GM18858 (cell line): Measurements from ENCODE around the gene AMBP.
"Not testable (repeated sequence)": the region's sequence is repeated elsewhere in the genome, so short reads cannot be mapped to it uniquely, and the experiment has no call there.

Experiments
- ATAC-seq: cut with Tn5 transposase; IDR thresholded peaks from one replicate; pipeline ENCODE4 v1.9.1; 2021; ENCODE audit not compliant: unreplicated experiment

The AMBP gene

DNA sequence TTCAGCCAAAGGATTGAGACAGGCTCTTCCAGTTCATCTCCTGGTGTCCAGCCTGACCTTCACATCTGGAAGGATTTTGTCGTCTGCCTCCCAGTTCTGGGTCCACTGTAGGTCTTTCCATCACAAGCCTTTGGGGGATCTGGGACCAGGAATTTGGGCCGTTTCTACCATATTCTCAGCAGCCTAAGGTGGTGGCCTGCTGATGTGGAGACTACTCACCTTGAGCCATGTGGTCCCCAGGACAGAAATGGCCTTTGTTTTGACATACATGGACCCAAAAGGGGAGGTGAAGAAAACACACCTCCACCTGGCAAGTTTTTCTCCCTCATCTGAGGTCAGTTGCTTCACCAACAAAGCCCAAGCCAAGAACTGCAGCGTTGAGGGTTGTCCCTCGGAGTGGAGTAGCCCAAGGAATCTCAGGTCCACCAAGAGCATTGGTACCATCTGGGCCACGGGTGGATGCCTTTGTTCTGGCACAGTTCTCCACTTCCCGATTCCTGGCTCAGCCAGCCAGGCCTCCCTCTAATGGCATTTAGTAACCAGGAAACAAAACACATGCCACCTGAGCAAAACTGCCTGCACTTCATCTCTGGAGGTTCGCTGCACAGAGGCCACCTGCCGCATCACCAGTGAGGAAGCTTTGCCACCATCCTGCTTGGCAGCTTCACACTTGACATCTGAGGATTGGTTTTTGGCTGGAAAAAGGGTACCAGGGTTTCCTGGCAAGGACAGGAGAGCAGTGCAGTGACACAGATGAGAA, 24.7 kb downstream of the AMBP start:
- ATAC-seq, result no peak

DNA sequence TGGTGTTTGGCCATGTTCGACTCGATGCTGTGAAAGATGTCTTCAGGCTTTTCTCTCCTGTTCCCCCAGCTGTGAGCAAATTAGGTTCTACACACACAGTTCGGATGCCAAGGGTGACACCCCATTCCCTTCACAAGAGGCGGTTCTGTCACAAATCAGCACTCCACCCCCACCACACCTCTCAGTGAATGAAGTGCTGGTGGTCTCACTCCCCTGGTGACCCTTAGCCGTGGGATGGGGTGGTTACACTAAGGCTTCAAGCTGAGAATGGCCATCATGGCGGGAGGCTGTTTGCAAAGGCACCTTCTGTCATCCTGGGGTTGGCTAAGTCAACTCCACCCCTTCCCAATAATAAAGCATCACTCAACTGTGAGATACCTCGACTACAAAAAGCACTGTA, 26.4 kb downstream of the AMBP start:
- ATAC-seq, result no peak

DNA sequence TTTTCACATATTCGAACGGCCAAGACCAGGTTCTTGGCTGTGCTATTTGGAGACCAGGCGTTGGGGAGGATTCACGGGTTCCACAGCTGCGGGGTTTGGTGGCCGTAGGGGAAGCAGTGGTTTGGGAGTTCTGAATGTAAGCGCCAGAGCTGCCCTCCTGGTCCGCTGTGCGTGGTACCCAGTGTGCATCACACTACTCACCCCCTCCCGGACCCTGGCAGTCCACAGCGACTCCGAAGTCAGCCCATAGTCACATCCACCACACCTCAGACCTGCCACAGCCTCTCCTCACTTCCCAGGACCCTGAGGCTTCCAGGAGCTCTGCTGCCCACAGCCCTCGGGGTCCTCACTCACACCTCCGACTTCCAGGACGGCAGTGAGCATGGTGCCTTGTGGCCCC, 26.8 kb downstream of the AMBP start:
- no peak for ATAC-seq

DNA sequence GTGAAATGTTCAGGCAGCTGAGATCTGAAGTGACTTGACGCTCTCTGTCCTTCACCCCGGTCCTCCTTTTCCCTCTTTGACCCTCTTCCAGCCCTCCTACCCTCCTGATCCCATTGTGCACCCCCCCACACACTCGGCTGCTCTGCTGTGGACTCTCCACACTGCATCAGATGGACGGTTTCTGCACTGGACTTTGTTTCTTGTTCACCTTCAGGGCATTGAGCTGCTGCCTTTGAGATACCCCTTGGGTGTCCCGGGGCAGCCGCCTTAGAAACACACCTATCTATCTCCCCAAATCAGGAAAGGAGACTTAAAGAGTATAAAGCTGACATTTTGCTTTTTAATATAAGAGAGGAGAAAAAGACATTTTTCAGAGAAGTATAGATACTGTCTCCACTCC, 27.5 kb downstream of the AMBP start:
- ATAC-seq, result no peak

DNA sequence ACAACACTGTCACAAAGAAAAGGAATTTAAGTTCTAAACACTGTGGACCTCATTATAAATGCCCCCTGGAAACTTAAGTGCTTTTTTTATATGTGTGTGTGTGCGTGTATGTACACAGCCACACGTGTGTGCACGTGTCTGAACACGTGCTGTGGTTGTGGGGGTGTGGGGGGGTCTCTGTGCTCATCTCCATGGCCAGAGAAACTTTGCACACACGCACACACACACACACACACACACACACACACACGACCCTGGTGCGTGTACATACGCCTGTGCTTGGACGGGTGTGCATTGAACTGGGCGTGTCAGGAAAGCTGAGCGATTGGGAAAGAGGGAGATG, 27.9 kb downstream of the AMBP start:
- no peak for ATAC-seq

DNA sequence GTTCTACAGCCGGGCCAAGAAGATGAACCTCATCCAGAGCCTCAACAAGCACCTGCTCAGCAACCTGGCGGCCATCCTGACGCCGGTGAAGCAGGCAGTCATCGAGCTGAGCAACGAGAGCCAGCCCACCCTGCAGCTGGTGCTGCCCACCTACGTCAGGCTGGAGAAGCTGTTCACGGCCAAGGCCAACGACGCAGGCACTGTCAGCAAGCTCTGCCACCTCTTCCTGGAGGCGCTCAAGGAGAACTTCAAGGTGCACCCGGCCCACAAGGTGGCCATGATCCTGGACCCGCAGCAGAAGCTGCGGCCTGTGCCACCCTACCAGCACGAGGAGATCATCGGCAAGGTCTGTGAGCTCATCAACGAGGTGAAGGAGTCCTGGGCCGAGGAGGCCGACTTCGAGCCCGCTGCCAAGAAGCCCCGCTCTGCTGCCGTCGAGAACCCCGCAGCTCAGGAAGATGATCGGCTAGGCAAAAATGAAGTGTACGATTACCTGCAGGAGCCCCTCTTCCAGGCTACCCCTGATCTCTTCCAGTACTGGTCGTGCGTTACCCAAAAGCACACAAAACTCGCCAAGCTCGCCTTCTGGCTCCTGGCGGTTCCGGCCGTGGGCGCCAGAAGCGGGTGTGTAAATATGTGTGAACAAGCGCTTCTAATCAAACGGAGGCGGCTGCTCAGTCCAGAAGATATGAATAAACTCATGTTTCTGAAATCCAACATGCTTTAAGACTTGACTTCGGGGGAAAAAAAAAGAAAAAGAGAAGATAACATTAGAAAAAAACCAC, 28.5 kb downstream of the AMBP start:
- ATAC-seq, result no peak

DNA sequence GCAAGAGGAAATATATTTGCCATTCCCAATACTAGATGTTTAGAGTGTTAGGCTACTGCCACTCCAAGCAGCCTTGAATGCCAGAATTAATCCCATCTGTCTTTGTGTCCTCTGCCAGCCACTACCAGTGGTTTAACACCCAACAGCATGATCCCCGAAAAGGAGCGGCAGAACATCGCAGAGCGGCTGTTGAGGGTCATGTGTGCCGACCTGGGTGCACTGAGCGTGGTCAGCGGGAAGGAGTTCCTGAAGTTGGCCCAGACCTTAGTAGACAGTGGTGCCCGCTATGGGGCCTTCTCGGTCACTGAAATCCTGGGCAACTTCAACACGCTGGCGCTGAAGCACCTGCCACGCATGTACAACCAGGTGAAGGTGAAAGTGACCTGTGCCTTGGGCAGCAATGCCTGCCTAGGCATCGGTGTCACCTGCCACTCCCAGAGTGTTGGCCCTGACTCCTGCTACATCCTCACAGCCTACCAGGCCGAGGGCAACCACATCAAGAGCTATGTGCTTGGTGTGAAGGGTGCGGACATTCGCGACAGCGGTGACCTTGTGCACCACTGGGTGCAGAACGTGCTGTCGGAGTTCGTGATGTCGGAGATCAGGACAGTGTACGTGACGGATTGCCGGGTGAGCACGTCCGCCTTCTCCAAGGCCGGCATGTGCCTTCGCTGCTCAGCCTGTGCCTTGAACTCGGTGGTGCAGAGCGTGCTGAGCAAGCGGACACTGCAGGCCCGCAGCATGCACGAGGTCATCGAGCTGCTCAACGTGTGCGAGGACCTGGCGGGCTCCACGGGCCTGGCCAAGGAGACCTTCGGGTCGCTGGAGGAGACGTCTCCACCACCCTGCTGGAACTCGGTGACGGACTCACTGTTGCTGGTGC, 29.3 kb downstream of the AMBP start:
- no peak for ATAC-seq

DNA sequence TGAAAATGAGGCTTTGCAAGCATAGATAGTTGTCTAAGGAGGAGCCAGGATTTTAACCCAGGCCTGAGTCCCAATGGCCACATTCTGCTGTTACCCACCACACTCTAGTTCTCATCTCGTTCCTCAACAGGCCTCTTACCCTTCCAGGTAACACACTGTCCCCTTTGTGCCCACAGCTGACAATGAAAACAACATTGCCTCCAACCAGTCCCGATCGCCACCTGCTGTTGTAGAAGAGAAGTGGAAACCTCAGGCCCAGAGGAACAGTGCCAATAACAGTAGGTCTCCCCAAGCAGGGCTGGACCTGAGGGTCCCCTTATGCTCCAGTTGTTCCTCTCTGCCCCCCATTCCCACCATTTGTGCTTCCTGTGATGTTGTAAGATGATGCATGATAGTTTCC, 30.4 kb downstream of the AMBP start:
- ATAC-seq, result no peak

DNA sequence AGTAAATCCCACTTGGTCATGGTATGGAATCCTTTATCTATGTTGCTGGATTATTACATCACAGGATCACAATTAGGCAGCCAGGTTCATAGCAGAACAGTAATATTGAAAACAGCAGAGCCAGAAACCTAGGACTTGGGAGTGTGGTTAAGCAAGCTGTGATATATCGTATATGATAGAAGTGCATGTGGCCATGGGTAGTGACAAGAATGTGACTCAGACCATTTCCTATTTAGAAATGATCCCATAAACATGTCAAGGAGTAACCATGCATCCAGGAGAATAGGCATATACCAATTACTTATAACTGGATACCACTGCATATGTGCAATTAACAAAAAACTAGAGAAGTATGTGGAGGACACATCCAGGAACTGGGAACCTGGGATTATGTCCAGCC, 31.2 kb downstream of the AMBP start:
- ATAC-seq, result no peak

DNA sequence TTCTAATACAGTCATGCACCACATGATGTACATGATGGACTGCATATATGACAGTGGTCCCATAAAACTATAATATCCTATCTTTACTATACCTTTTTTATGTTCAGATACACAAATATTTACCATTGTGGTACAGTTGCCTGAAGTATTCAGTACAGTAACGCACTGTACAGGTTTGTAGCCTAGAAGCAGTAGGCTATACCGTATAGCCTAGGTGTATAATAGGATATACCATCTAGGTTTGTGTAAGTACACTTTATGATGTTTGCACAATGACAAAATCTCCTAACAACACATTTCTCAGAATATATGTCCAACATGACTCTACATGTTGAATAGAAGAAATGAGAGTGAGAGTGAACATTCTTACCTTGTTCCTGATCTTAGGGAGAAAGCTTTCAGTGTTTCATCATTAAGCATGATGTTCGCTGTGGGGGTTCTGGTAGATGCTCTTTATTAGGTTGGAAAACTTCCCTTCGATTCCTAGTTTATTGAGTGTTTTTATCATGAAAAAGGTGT, 31.8 kb downstream of the AMBP start:
- no peak for ATAC-seq

DNA sequence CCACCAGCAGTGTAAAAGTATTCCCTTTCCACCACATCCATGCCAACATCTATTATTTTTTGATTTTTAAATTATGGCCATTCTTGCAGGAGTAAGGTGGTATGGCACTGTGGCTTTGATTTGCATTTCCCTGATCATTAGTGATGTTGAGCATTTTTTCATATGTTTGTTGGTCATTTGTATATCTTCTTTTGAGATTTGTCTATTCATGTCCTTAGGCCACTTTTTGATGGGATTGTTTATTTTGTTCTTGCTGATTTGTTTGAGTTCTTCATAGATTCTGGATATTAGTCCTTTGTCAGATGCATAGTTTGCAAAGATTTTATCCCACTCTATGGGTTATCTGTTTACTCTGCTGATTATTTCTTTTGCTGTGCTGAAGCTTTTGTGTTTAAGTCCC, 34.4 kb downstream of the AMBP start:
- ATAC-seq, result not testable (repeated sequence)

DNA sequence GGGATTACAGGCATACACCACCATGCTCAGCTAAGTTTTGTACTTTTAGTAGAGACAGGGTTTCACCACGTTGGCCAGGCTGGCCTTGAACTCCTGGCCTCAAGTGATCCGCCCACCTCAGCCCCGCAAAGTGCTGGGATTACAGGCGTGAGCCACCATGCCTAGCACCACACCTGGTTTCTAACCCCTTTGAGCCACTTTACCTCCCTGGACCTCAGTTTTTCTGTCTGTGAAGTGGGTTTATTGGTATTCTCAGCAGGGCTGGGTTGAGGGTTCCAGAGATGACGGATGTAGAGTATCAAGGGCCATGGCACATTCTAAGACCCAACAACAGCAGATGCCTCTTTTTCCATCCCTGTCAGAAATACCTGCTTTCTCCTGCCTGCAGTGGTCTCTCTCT, 38.6 kb downstream of the AMBP start:
- ATAC-seq, result no peak

DNA sequence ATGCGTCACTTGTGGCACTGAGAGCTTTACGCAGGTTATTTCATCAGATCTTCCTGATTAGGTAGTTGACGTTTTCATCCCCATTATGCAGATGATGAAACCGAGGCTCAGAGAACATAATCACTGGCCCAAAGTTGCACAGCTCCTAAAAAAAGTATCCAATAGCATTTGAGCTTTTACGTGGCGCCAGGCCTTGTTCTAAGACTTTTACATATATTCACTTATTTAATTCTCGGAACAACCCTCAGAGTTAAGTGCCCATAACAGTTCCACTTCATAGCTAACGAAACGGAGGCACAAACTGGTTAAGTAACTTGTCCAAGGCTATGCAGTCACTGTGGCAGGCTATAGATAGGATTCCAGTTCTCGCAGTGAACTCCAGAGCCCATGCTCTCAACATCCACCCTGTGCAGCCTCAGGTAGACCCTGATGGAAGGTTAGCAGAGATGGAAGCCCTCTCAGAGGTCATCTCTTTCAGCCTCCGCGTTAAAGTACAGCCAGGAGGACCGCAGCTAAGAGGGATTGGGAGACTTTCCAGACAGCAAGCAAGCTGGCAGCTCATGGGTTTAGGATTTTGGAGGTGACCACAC, 39.3 kb downstream of the AMBP start:
- no peak for ATAC-seq

DNA sequence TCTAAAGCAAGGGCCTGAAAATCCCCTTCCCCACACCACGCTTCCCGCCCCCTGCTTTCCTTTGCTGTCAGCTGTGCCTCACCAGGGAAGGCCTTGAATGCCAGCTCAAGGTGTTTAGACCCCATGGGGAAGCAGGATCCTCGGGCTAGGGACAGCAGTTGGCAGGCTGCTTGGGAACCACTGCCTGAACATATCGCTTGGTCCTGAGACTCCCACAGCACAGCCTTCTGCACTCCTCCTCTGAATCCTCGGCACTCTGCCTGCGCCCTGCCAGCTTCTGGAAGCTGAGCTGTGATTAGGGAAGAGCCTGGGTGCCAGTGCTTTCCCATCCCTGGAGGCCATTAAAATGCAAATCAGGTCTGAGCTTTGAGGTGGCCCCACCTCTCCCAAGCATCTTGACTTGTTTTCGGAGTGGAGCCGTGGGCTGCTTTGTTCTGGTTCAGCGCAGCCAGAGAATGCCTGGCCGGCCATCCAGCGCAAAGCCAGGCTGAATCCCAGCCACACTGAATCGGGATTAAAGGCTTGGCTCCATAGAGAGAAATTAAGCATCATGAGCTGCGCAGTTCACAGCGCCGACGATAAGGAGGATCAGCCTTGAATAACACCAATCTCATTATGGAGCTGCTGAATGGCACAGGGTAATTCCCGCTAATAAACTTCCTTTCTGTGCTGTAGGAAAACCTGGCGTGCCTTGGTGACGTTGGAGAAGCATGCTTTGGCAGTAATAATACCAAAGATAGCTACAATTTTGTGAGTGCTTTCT, 40.0 kb downstream of the AMBP start:
- no peak for ATAC-seq

DNA sequence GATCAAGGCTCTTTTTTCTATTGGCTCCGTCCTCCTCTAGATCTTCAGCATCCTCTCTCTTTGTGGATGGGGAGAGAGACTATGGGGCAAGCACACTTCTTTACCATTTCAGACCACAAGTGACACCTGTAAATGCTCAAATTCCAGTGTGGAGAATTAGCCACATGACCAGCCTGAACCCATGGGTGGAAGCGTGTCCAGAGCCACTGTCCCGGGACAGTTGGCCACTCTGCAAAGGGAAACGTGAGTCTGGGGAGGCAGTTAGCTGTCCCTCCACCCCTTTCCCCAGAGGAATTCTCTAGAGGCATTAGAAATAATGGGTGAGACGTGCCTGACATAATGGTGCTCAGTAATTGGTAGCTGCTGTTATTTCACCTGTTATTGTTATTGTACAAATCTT, 40.9 kb downstream of the AMBP start:
- no peak for ATAC-seq

DNA sequence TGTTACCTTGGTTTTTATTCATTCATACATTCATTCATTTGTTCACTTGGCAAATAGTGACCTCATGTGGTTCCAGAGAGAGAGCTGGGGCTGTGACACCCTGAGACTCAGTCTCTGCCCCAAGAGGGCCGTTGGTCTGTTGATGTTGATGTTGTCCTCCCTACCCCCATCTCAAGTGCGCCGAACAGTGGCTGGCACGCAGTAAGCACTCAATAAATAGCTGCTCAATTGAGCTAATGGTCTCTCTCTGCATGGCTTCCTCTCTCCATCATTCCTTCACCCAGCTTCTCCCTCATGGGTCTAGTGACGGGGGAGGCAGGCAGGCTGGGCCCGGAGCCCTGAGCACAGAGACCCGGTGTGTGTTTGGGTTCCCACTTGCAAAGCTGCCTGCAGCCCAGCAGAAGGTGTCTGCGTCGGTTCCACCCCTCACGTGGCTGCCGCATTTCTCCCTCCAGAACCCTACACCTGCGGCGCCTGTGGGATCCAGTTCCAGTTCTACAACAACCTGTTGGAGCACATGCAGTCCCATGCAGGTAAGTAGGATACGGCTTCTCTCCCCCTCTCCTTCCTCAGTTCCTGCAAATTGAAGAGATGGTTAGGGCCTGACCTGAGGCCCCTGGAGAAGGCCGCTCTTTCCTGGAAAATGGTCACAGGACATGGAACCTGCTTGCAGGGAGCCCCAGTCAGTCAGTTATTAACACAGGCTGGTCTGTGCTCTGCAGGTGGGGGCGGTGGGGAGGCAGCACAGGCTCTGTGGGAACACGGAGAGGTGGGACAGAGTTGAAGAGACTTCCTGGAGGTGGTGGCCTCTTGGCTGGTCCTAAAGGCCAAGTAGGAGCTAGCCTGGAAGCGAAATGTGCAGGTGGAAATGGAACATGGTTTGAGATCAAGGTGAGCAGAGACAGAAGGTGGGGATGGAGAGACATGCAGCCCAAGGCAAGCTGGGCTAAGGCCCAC, 42.0 kb downstream of the AMBP start:
- no peak for ATAC-seq

DNA sequence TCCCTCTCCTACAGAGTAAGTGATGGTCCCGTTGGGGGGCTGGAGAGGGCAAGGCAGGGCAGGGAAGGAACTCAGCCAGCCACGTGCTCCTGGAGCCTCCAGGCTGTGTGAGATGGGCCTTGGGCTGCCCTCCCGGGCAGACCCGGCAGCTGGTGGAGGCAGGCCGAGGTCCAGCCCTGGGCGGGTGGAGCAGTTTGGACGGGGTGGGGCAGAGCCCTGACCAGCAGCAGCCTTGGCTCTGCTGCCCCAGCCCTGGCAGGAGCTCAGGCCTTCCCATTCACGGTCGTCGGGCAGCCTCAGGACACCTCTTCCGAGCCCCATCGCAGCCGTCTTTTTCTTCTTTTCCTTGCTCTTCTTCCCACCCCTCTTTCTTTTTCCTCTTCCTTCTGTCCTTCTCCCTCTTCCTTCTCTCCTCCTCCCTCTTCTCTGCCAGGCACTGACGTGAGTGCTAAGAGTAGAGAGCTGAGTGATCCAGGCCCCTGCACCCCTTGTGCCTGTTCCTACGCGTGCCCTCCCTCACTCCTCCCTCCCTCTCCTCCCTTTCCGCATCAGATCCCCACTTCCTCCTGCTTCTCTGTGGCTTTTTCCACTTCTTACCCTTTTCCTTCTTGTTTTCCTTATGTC, 42.8 kb downstream of the AMBP start:
- ATAC-seq, result no peak

DNA sequence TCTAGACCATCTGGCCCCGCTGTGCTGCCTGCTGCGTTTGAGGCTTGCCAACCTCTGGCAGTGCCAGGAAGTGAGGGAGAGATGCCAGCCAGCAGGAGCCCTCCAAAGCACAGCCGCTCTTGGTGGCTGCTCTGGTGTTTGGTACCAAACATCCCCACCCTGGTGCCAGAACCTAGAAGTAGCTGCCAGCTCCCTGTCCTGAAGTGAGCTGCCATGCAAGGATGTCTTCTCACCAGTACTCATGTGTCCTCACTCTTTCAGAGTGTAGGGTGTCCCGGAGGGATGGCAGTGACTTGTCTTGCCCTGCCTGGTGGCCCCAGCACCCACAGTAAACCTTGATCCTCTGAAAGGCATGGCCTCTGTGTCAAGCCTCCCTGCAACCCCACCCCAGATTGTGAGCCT, 43.4 kb downstream of the AMBP start:
- no peak for ATAC-seq

DNA sequence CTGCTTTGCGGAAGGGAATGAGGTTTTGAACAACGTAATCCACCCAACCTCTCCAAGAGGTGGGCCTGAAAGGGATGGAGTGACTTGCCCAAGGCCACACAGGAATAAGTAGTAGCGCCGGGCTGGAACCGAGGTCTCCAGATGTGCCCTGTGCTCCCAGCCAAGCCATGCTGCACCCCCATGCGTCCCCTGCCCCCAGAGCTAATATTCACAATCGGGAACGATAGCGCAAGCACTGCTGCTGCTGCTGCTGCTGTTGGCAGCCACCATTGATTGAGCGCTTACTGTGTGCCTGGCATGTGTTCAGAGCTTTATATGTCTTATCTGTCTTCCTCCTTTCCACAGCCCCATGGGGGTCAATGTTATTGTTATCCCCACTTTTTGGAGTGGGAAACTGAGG, 43.9 kb downstream of the AMBP start:
- no peak for ATAC-seq
